ENCODE results near the gene TBC1D22A. TPM values are rescaled to one million over a fixed set of nuclear protein-coding genes. Genes with fewer than 3 reads are reported as not detected.
A peak's percentile ranks its signal among the peaks of the same experiment; 100 is the strongest.

TBC1D22A gene
- total RNA-seq, 1 experiment from 2014 or later: 26.0 TPM

DNA sequence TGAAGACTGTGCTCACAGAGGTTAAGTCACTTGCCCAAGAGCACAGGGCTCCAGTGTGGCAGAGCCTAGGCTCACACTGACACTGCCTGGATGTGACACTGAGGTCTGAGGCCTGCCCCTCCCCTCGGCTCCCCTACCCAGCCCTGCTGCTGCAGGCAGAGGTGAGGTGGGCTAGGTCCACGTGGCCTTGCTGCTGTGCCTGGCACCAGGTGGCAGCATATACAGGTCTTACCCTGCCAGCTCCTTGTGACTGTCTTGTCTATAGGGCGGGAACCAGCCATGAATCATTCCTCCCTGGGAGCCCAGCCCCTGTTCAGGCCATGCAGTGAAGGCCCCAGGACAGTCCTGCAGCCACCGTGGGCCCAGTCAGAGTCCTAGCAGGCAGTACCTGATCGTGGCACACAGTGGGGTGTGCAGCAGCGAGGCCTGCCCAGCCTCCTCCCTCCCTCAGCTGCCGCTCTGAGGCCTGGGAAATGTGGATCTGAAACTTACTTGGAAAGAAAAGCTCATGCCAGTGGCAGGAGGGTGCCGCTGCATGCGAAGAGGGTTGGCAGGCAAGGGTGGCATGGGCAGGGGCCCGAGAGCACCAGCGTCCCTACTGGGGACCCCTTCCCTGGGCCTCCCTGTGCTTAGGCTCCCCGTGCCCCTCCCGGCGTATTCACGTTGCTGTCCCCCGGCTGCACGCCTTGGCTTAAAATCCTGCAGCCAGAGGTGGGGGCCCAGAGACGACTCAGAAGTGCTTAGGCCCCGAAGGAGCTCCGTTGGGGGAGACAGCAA lies 23.2 kb upstream of the TBC1D22A start:
- H3K4me1 Mint-ChIP-seq (ENCODE audit: insufficient read depth, unreplicated experiment): peaks cover 10% of the 10 kb centered on the region
- intact Hi-C loops (cut with micrococcal nuclease): loop anchor here (10.0 kb wide), 1 partner anchor 174 kb away; no protein-coding TSS in a partner anchor
- no peaks in the 10 kb centered on the region for H3K27me3 Mint-ChIP-seq (ENCODE audit: insufficient read depth, unreplicated experiment)
- CTCF ChIA-PET: interaction anchor here (0.7 to 0.8 kb wide), 3 partner anchors 20 to 176 kb away, joined by 3 read pairs; no protein-coding TSS in a partner anchor
- TF ChIP-seq, protein P1, sequence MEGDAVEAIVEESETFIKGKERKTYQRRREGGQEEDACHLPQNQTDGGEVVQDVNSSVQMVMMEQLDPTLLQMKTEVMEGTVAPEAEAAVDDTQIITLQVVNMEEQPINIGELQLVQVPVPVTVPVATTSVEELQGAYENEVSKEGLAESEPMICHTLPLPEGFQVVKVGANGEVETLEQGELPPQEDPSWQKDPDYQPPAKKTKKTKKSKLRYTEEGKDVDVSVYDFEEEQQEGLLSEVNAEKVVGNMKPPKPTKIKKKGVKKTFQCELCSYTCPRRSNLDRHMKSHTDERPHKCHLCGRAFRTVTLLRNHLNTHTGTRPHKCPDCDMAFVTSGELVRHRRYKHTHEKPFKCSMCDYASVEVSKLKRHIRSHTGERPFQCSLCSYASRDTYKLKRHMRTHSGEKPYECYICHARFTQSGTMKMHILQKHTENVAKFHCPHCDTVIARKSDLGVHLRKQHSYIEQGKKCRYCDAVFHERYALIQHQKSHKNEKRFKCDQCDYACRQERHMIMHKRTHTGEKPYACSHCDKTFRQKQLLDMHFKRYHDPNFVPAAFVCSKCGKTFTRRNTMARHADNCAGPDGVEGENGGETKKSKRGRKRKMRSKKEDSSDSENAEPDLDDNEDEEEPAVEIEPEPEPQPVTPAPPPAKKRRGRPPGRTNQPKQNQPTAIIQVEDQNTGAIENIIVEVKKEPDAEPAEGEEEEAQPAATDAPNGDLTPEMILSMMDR (IDR thresholded peaks at IDR 0.05; ENCODE audit: unreplicated experiment): no peak
- no TSS peak for BruUV-seq (replicated peaks)
- DNase-seq (ENCODE audit: unreplicated experiment): no peak
- H3K9me3 Mint-ChIP-seq (ENCODE audit: unreplicated experiment): no peaks in the 10 kb centered on the region
- POLR2A ChIA-PET: interaction anchor here (1.0 to 1.9 kb wide), 3 partner anchors 15 to 25 kb away, joined by 3 to 4 read pairs (median 4); partner anchors contain the start of gene TBC1D22A
- no peak overlapping the region for H3K27ac Mint-ChIP-seq (ENCODE audit: low read depth, unreplicated experiment)
- H3K4me3 Mint-ChIP-seq (ENCODE audit: unreplicated experiment): peak overlapping the region; percentile 80
- no peaks in the 10 kb centered on the region for H3K36me3 Mint-ChIP-seq (ENCODE audit: insufficient read depth, unreplicated experiment)

DNA sequence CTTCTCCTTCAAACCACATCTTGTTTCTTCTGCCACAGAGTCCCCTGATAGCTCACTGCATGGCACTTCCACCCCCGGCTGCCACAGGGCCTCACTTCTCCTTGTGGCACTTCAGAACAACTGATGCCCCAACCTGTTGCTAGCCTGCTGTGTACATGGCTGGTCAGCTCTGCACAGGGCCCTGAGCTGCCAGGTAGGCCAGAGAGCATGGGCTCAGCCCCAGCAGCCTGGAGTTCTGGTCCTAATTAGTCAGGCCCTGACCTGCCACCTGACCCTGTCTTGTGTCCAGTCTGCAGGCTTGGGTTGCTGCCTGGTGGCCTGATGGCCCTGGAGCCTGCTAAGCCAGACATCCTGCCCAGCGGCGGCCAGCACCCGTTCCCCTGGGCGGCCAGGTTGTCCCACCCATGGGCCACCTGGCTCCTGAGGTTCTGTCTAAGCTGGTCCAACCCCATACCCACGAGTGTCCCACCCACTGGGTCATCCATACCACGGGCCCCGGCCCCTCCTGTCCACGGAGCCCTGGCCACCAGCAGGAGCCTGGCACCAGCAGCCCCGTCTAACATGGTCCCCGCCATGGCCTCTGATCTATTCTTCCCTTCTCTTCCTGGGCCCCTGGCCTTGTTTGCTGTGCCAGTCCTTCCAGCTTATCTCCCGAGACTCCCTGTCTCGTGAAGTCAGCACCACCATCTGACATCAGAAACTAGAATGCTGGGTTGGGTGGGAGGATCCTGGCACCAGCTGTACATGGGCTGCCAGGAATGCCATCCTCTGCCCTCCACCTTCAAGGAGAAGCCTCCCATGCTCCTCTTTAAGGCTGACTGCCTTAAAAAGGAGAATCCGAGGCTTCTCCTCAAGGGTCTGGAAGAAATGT lies 21.3 kb upstream of the TBC1D22A start:
- H3K4me3 Mint-ChIP-seq (ENCODE audit: unreplicated experiment): no peak overlapping the region
- POLR2A ChIA-PET: interaction anchor here (1.8 kb wide), 1 partner anchor 22 kb away, joined by 4 read pairs; the partner anchor contains the start of gene TBC1D22A
- no peak overlapping the region for H3K27ac Mint-ChIP-seq (ENCODE audit: low read depth, unreplicated experiment)

DNA sequence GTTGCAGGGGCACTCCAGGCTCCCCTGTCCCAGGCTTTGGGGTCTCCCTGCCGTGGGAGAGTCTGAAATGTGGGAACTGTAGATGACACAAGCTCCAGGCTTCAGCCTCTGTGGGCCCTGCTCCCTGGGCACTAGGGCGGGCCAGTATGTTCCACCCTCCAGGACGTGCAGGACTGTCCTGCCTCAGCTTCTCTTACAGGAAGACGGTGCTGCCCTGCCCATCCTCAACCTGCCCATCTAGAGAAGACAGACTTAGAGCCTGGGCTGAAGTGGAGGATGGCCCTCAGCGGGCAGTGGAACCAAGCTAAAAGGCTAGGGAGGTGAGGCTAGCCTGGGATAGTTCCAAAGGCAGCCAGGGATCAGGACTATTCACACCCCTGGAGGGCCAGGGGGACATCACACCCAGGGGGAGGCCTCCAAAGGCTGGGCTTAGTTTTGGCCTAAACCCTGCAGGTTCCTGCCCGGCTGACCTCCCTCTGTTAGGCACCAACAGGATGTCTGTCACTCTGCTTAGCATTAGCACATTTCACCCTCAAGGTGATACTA lies 20.4 kb upstream of the TBC1D22A start:
- ChIA-PET CTCF (interaction anchor here (1.2 to 1.5 kb wide), 3 partner anchors 10 to 374 kb away, joined by 3 to 4 read pairs (median 3); no protein-coding TSS in a partner anchor), POLR2A (interaction anchor here (1.8 kb wide), 1 partner anchor 21 kb away, joined by 4 read pairs; the partner anchor contains the start of gene TBC1D22A)
- H3K36me3 Mint-ChIP-seq (ENCODE audit: insufficient read depth, unreplicated experiment): no peaks in the 10 kb centered on the region
- peaks cover 9% of the 10 kb centered on the region for H3K4me1 Mint-ChIP-seq (ENCODE audit: insufficient read depth, unreplicated experiment)
- no peak for DNase-seq (ENCODE audit: unreplicated experiment)
- BruUV-seq (replicated peaks): no TSS peak
- H3K27me3 Mint-ChIP-seq (ENCODE audit: insufficient read depth, unreplicated experiment): peaks cover 10% of the 10 kb centered on the region
- TF ChIP-seq, protein P1 (IDR thresholded peaks at IDR 0.05; ENCODE audit: unreplicated experiment): no peak
- H3K9me3 Mint-ChIP-seq (ENCODE audit: unreplicated experiment): no peaks in the 10 kb centered on the region
- intact Hi-C loops (cut with micrococcal nuclease): no loop called here
- H3K4me3 Mint-ChIP-seq (ENCODE audit: unreplicated experiment): no peak overlapping the region
- no peak overlapping the region for H3K27ac Mint-ChIP-seq (ENCODE audit: low read depth, unreplicated experiment)

More for the DNA sequence above, 21.3 kb upstream of the TBC1D22A start:
- Mint-ChIP-seq H3K4me1 (ENCODE audit: insufficient read depth, unreplicated experiment) (peaks cover 10% of the 10 kb centered on the region), H3K36me3 (ENCODE audit: insufficient read depth, unreplicated experiment) (no peaks in the 10 kb centered on the region), H3K9me3 (ENCODE audit: unreplicated experiment) (no peaks in the 10 kb centered on the region), H3K27me3 (ENCODE audit: insufficient read depth, unreplicated experiment) (peaks cover 6% of the 10 kb centered on the region)
- no peak for DNase-seq (ENCODE audit: unreplicated experiment)
- TF ChIP-seq, protein P1 (IDR thresholded peaks at IDR 0.05; ENCODE audit: unreplicated experiment): no peak
- intact Hi-C loops (cut with micrococcal nuclease): no loop called here
- BruUV-seq (replicated peaks): no TSS peak
- CTCF ChIA-PET: interaction anchor here (0.5 to 1.5 kb wide), 6 partner anchors 10 to 388 kb away, joined by 3 to 4 read pairs (median 4); no protein-coding TSS in a partner anchor
